Ishikawa (cell line): ENCODE results near the gene TMEM169.

Experiments
- CEBPB ChIP-seq: IDR thresholded peaks from 2 replicates; pipeline ENCODE4 v1.6.1; 2012
- CREB1 ChIP-seq: IDR thresholded peaks from 2 replicates; pipeline ENCODE4 v1.6.1; 2012; ENCODE audit warnings: low read depth
- EGR1 ChIP-seq: IDR thresholded peaks from 2 replicates; pipeline ENCODE4 v1.6.1; 2012
- EP300 ChIP-seq: IDR thresholded peaks from 2 replicates; pipeline ENCODE4 v1.6.1; 2012; ENCODE audit warnings: borderline replicate concordance
- FOXM1 ChIP-seq: IDR thresholded peaks from 2 replicates; pipeline ENCODE4 v1.6.1; 2012; ENCODE audit warnings: low read depth, borderline replicate concordance
- MAX ChIP-seq: IDR thresholded peaks from 2 replicates; pipeline ENCODE4 v1.6.1; 2012
- NFIC ChIP-seq: IDR thresholded peaks from 2 replicates; pipeline ENCODE4 v1.6.1; 2012
- RAD21 ChIP-seq: IDR thresholded peaks from 2 replicates; pipeline ENCODE4 v1.6.1; 2012; ENCODE audit warnings: low read depth
- TAF1 ChIP-seq: IDR thresholded peaks from 2 replicates; pipeline ENCODE4 v1.6.1; 2012; ENCODE audit warnings: low read depth, mild to moderate bottlenecking
- TCF12 ChIP-seq: IDR thresholded peaks from 2 replicates; pipeline ENCODE4 v1.6.1; 2012; ENCODE audit warnings: low read depth
- TEAD4 ChIP-seq: IDR thresholded peaks from 2 replicates; pipeline ENCODE4 v1.6.1; 2012
- USF1 ChIP-seq: IDR thresholded peaks from 2 replicates; pipeline ENCODE4 v1.6.1; 2012
- YY1 ChIP-seq: IDR thresholded peaks from 2 replicates; pipeline ENCODE4 v1.6.1; 2012; ENCODE audit warnings: low read depth
- ZBTB7A ChIP-seq: IDR thresholded peaks from 2 replicates; pipeline ENCODE4 v1.6.1; 2012; ENCODE audit warnings: low read depth
- TF ChIP-seq, protein P1 (sequence below): IDR thresholded peaks from 2 replicates; pipeline ENCODE4 v1.6.1; 2012; ENCODE audit warnings: low read depth, mild to moderate bottlenecking

The TMEM169 gene

DNA sequence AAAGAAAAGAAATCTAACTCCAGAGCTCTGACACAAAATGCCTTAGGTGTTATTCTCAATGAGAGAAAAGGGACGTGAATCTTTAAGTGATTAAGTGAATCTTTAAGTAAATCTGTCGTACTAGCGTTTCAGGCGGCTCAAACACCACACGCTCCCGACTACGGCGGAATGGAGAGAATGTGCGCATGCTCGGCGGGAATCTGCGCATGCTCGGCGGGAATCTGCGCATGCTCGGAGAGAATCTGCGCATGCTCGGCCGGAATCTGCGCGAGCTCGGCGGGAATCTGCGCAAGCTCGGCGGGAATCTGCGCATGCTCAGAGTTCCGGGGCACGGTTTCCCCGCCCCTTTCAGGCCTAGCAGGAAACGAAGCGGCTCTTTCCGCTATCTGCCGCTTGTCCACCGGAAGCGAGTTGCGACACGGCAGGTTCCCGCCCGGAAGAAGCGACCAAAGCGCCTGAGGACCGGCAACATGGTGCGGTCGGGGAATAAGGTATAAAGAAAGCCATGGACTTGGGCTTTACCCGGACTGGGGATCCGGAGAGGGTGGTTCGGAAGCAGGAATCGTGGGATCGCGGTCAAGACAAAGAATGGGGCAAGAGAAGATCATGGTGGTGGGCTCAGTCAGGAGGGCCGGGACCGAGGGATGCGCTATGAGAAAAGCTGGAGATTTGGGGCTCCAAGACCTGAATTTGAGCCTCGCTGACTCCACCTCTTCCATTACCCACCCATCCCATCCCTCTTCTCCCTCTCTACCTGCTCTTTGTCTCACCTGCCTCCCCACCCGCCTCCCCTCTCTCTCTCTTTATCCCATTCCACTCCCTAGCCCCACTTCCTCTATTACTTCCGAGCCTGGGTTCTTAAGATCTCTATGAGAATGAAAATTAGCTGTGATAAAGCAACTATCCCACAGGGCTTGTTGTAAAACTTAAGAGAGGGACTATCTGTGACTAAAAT lies 27.5 kb downstream of the TMEM169 start, which contains the start of gene XRCC5:
XRCC5 (plus strand) TSS at position 382 of the 955 bp plus-strand sequence; CDS start at position 471, 89 bp downstream.
- TF ChIP-seq MAX (peak; percentile 98), CREB1 (no peak), YY1 (peak; percentile 67), EGR1 (no peak), USF1 (no peak), TEAD4 (peak; percentile 42; the same call in 1 of the 2 replicates), TAF1 (peak; percentile 79), TCF12 (peak; percentile 42), ZBTB7A (no peak), CEBPB (peak; percentile 97), RAD21 (no peak), FOXM1 (no peak), EP300 (no peak), NFIC (no peak)
- TF ChIP-seq, protein P1, sequence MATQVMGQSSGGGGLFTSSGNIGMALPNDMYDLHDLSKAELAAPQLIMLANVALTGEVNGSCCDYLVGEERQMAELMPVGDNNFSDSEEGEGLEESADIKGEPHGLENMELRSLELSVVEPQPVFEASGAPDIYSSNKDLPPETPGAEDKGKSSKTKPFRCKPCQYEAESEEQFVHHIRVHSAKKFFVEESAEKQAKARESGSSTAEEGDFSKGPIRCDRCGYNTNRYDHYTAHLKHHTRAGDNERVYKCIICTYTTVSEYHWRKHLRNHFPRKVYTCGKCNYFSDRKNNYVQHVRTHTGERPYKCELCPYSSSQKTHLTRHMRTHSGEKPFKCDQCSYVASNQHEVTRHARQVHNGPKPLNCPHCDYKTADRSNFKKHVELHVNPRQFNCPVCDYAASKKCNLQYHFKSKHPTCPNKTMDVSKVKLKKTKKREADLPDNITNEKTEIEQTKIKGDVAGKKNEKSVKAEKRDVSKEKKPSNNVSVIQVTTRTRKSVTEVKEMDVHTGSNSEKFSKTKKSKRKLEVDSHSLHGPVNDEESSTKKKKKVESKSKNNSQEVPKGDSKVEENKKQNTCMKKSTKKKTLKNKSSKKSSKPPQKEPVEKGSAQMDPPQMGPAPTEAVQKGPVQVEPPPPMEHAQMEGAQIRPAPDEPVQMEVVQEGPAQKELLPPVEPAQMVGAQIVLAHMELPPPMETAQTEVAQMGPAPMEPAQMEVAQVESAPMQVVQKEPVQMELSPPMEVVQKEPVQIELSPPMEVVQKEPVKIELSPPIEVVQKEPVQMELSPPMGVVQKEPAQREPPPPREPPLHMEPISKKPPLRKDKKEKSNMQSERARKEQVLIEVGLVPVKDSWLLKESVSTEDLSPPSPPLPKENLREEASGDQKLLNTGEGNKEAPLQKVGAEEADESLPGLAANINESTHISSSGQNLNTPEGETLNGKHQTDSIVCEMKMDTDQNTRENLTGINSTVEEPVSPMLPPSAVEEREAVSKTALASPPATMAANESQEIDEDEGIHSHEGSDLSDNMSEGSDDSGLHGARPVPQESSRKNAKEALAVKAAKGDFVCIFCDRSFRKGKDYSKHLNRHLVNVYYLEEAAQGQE = no peak

DNA sequence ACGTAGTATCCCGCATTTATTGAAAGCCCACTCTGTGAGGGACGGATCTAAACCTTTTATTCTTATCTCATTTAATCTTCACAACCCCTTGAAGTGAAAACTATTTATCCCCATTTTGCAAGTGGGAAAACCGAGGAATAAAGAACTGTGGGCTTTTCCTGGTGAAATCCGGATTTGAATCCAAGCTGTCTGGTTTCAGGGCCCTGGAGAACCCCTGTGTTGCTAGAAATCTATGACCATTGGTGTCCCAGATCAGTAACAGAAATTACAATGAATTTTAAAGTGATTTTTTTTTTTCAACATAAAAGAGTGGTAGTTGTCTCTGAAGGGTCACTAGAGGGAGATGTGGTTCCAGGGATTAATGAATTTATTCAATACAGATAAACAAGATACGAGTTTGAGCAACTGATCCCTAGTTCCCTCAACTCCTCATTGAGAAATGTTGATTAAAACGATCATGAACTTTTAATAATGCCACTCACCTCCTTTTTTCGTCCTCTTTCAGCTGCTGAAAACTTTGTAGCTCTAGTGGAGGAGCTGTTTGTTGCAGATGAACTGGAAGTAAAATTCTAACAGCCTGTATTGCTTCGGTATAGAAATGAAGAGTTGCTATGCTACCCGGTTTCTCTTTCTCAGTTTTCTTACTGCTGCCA lies 28.4 kb downstream of the TMEM169 start:
- TF ChIP-seq TCF12 (no peak), FOXM1 (no peak), TEAD4 (no peak), ZBTB7A (no peak), EGR1 (no peak), USF1 (no peak), RAD21 (no peak), MAX (no peak), NFIC (no peak), CEBPB (no peak), YY1 (no peak), EP300 (no peak), TAF1 (no peak; the same call in 1 of the 2 replicates), CREB1 (no peak)
- TF ChIP-seq, protein P1 = no peak

GRCh38 chr2:216110620-216111019 lies 28.9 kb downstream of the TMEM169 start:
- no peak for TF ChIP-seq EP300
- TF ChIP-seq RAD21 = no peak
- no peak for TF ChIP-seq CREB1
- no peak for TF ChIP-seq CEBPB
- TF ChIP-seq ZBTB7A = no peak
- no peak for TF ChIP-seq EGR1
- TF ChIP-seq YY1 = no peak
- no peak for TF ChIP-seq NFIC
- TF ChIP-seq, protein P1 = no peak
- TF ChIP-seq TCF12 = no peak
- no peak for TF ChIP-seq MAX
- no peak for TF ChIP-seq TEAD4
- no peak for TF ChIP-seq USF1
- no peak for TF ChIP-seq TAF1
- TF ChIP-seq FOXM1 = no peak
